Neural progenitor cell (in vitro differentiated cells): ENCODE measurements around the gene SH3GL2. TPM values are rescaled to one million over a fixed set of nuclear protein-coding genes. Genes with fewer than 3 reads are reported as not detected.

Experiments used
- DNase-seq: peaks from one replicate; pipeline ENCODE4 v3.0.0-alpha.2; 2016; ENCODE audit warnings: low spot score
- H2AFZ ChIP-seq: fragments of 200-600 bp; sonication (generic); replicated peaks from 2 replicates; pipeline ENCODE4 v1.6.1; 2016; ENCODE audit warnings: antibody characterized with exemption
- H3F3A ChIP-seq: fragments of 200-600 bp; sonication (generic); 2 replicates; pipeline ENCODE4 v1.6.1; 2016; ENCODE audit warnings: antibody characterized with exemption, low read depth
- H3K27ac ChIP-seq: fragments of 200-600 bp; sonication (generic); 2 replicates; pipeline ENCODE4 v1.5.1; 2016; ENCODE audit warnings: mild to moderate bottlenecking
- H3K27me3 ChIP-seq: fragments of 200-600 bp; sonication (generic); 2 replicates; pipeline ENCODE4 v1.6.1; 2016; ENCODE audit warnings: mild to moderate bottlenecking, moderate library complexity
- H3K36me3 ChIP-seq: fragments of 200-600 bp; sonication (generic); 2 replicates; pipeline ENCODE4 v1.5.1; 2016
- H3K4me1 ChIP-seq: fragments of 200-600 bp; sonication (generic); 2 replicates; pipeline ENCODE4 v1.6.1; 2016; ENCODE audit warnings: mixed run types
- H3K4me2 ChIP-seq: fragments of 200-600 bp; sonication (generic); 2 replicates; pipeline ENCODE4 v1.6.1; 2016
- H3K4me3 ChIP-seq: fragments of 200-600 bp; sonication (generic); 2 replicates; pipeline ENCODE4 v1.5.1; 2016
- H3K79me2 ChIP-seq: fragments of 200-600 bp; sonication (generic); 2 replicates; pipeline ENCODE4 v1.6.1; 2016; ENCODE audit warnings: low read depth
- H3K9ac ChIP-seq: fragments of 200-600 bp; sonication (generic); 2 replicates; pipeline ENCODE4 v1.6.1; 2016
- H3K9me3 ChIP-seq: fragments of 200-600 bp; sonication (generic); 2 replicates; pipeline ENCODE4 v1.5.1; 2016; ENCODE audit warnings: low read depth
- H4K20me1 ChIP-seq: fragments of 200-600 bp; sonication (generic); 2 replicates; pipeline ENCODE4 v1.6.1; 2016; ENCODE audit warnings: low read depth
- H3K27ac Mint-ChIP-seq: 3 replicates; pipeline ENCODE4 v1.8.0; 2021; ENCODE audit warnings: mixed read lengths
- H3K27me3 Mint-ChIP-seq: 2 replicates; pipeline ENCODE4 v1.8.0; 2022; ENCODE audit warnings: low read depth, mild to moderate bottlenecking, inconsistent platforms, moderate library complexity, mixed read lengths; ENCODE audit not compliant: insufficient read depth
- H3K36me3 Mint-ChIP-seq: 3 replicates; pipeline ENCODE4 v1.8.0; 2021; ENCODE audit warnings: mixed read lengths
- H3K4me1 Mint-ChIP-seq: 3 replicates; pipeline ENCODE4 v1.8.0; 2021; ENCODE audit warnings: mixed read lengths
- H3K4me3 Mint-ChIP-seq: 3 replicates; pipeline ENCODE4 v1.8.0; 2021; ENCODE audit warnings: mild to moderate bottlenecking, moderate library complexity, mixed read lengths
- H3K9me3 Mint-ChIP-seq: 3 replicates; pipeline ENCODE4 v1.8.0; 2020; ENCODE audit warnings: mixed read lengths
- EZH2 ChIP-seq: fragments of 200-600 bp; sonication (generic); IDR thresholded peaks from 2 replicates; pipeline ENCODE4 v1.6.1; 2017; ENCODE audit warnings: antibody characterized with exemption, mild to moderate bottlenecking, moderate library complexity
- EZH2phosphoT487 ChIP-seq: fragments of 200-600 bp; sonication (generic); IDR thresholded peaks from 2 replicates; pipeline ENCODE4 v1.6.1; 2017; ENCODE audit warnings: antibody characterized with exemption
- total RNA-seq: library from RNA; depleted of rRNA; stranded (reverse); fragments of >200 nt; gene quantifications from 2 replicates; pipeline ENCODE4 v1.2.3, GENCODE V29; 2015; ENCODE audit warnings: low replicate concordance
- TF ChIP-seq, protein P1 (sequence below): fragments of 200-600 bp; sonication (generic); IDR thresholded peaks from 2 replicates; pipeline ENCODE4 v1.5.1; 2017; ENCODE audit warnings: antibody characterized with exemption, mild to moderate bottlenecking

SH3GL2 gene
- total RNA-seq, 1 donor from 2014 or later: 1.6 TPM

DNA sequence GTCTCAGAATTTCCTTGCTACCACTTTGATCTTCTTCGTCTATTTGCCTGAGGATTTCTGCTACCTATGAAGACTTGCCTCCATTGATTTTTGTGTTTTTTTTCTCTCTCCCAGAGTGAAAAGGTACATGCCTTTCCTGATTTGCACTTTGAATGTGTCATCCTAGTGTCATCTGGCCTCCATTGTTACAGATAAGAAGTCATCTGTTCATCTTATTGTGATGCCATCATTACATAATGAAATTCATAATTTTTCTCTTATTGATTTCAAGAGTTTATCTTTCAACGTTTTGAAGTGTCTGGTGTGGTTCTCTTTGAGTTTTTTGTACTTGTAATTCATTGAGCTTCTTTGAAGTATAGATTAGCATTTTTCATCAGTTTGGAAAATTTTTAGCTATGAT, 144.8 kb downstream of the SH3GL2 start:
- no peaks in the 10 kb centered on the region for H4K20me1 ChIP-seq
- H3K9me3 ChIP-seq: no peaks in the 10 kb centered on the region
- no peak for TF ChIP-seq EZH2phosphoT487
- TF ChIP-seq, protein P1, sequence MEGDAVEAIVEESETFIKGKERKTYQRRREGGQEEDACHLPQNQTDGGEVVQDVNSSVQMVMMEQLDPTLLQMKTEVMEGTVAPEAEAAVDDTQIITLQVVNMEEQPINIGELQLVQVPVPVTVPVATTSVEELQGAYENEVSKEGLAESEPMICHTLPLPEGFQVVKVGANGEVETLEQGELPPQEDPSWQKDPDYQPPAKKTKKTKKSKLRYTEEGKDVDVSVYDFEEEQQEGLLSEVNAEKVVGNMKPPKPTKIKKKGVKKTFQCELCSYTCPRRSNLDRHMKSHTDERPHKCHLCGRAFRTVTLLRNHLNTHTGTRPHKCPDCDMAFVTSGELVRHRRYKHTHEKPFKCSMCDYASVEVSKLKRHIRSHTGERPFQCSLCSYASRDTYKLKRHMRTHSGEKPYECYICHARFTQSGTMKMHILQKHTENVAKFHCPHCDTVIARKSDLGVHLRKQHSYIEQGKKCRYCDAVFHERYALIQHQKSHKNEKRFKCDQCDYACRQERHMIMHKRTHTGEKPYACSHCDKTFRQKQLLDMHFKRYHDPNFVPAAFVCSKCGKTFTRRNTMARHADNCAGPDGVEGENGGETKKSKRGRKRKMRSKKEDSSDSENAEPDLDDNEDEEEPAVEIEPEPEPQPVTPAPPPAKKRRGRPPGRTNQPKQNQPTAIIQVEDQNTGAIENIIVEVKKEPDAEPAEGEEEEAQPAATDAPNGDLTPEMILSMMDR: no peak
- no peak for TF ChIP-seq EZH2
- no peaks in the 10 kb centered on the region for H3K79me2 ChIP-seq
- H2AFZ ChIP-seq: no peak overlapping the region
- H3K9me3 Mint-ChIP-seq: peaks cover 6% of the 10 kb centered on the region
- H3K27me3 Mint-ChIP-seq: peaks cover 2% of the 10 kb centered on the region
- no peak overlapping the region for H3K4me3 ChIP-seq
- H3K36me3 ChIP-seq: no peaks in the 10 kb centered on the region
- H3K27ac ChIP-seq: no peak overlapping the region
- no peak for DNase-seq
- H3K9ac ChIP-seq: no peak overlapping the region
- H3K4me3 Mint-ChIP-seq: no peak overlapping the region
- H3K27me3 ChIP-seq: no peaks in the 10 kb centered on the region
- no peaks in the 10 kb centered on the region for H3K36me3 Mint-ChIP-seq
- H3F3A ChIP-seq: no peaks in the 10 kb centered on the region
- no peaks in the 10 kb centered on the region for H3K4me1 Mint-ChIP-seq
- H3K4me1 ChIP-seq: no peaks in the 10 kb centered on the region
- H3K27ac Mint-ChIP-seq: no peak overlapping the region
- no peak overlapping the region for H3K4me2 ChIP-seq

DNA sequence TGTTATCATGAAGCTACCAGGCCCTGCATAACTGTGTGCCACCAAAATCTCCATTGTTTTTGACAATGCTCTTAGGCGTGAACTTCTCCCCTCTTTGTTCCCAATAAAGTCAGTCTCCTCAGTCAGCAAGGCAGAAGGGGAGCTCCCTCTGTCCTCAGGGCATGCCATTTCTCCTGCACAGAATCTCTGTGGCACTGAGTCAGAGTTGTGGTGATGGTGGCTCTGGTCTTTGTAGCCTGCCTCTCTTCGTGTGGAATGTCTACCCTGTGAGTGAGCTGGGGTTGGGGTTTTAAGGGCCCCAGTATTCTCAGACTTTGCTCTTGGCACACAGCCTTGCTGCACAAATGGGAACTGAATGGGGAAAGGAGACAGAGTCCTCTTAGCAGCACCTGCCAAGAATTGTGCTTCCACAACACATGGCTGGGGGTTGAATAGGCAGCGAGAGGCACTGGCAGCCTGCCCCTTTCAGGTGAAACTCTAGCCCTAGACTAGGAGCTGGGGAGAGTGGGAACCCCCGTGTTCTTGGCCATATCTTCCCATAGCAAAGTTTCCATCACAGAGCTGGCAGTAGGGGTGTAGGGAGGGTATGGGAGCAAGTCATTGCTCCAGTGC, 146.6 kb downstream of the SH3GL2 start:
- no peaks in the 10 kb centered on the region for H4K20me1 ChIP-seq
- no peak overlapping the region for H3K27ac Mint-ChIP-seq
- TF ChIP-seq EZH2phosphoT487 (no peak), EZH2 (no peak)
- TF ChIP-seq, protein P1: no peak

GRCh38 chr9:17726298-17726697, 147.4 kb downstream of the SH3GL2 start:
- no peaks in the 10 kb centered on the region for H3K4me1 Mint-ChIP-seq

More for the DNA sequence above, 146.6 kb downstream of the SH3GL2 start:
- H3K27me3 Mint-ChIP-seq: peaks cover 2% of the 10 kb centered on the region
- no peaks in the 10 kb centered on the region for H3F3A ChIP-seq
- no peak overlapping the region for H3K4me3 ChIP-seq
- no peaks in the 10 kb centered on the region for H3K27me3 ChIP-seq
- H3K9me3 ChIP-seq: no peaks in the 10 kb centered on the region
- H2AFZ ChIP-seq: no peak overlapping the region
- no peak for DNase-seq
- H3K4me2 ChIP-seq: no peak overlapping the region
- no peaks in the 10 kb centered on the region for H3K36me3 ChIP-seq
- no peak overlapping the region for H3K4me3 Mint-ChIP-seq
- no peaks in the 10 kb centered on the region for H3K79me2 ChIP-seq
- no peak overlapping the region for H3K9ac ChIP-seq
- no peaks in the 10 kb centered on the region for H3K4me1 Mint-ChIP-seq
- no peak overlapping the region for H3K27ac ChIP-seq
- no peaks in the 10 kb centered on the region for H3K36me3 Mint-ChIP-seq
- peaks cover 6% of the 10 kb centered on the region for H3K9me3 Mint-ChIP-seq
- no peaks in the 10 kb centered on the region for H3K4me1 ChIP-seq

More at GRCh38 chr9:17726298-17726697, 147.4 kb downstream of the SH3GL2 start:
- Mint-ChIP-seq H3K27ac (no peak overlapping the region), H3K4me3 (no peak overlapping the region), H3K9me3 (peaks cover 6% of the 10 kb centered on the region), H3K36me3 (no peaks in the 10 kb centered on the region), H3K27me3 (peaks cover 2% of the 10 kb centered on the region)
- H3K27ac ChIP-seq: no peak overlapping the region
- no peaks in the 10 kb centered on the region for H3K79me2 ChIP-seq
- no peaks in the 10 kb centered on the region for H3K9me3 ChIP-seq
- H2AFZ ChIP-seq: no peak overlapping the region
- no peak overlapping the region for H3K4me3 ChIP-seq
- no peak overlapping the region for H3K9ac ChIP-seq
- no peaks in the 10 kb centered on the region for H3K36me3 ChIP-seq
- H4K20me1 ChIP-seq: no peaks in the 10 kb centered on the region
- H3K4me1 ChIP-seq: no peaks in the 10 kb centered on the region
- DNase-seq: no peak
- no peaks in the 10 kb centered on the region for H3K27me3 ChIP-seq
- TF ChIP-seq EZH2 (no peak), EZH2phosphoT487 (no peak)
- TF ChIP-seq, protein P1: no peak
- H3F3A ChIP-seq: no peaks in the 10 kb centered on the region
- H3K4me2 ChIP-seq: no peak overlapping the region
